Thyroid gland (tissue), 4 donors: ENCODE results near the gene DEK. TPM values are rescaled to one million over a fixed set of nuclear protein-coding genes. Genes with fewer than 3 reads are reported as not detected.

Experiments
- DNase-seq, 2 donors: peaks; one replicate each; pipeline ENCODE4 v3.0.0-alpha.2; 2019
- H3K27ac ChIP-seq, 3 donors: fragments of 200-600 bp; sonication (generic); 1 replicate in 2 of 3; 2 replicates in 1 of 3; pipeline ENCODE4 v1.5.1; 2016 to 2019; ENCODE audit warnings: mild to moderate bottlenecking in 1 of 3, moderate library complexity in 1 of 3
- H3K27me3 ChIP-seq: fragments of 200-600 bp; sonication (generic); one replicate; pipeline ENCODE4 v1.5.1; 2019
- H3K36me3 ChIP-seq, 2 donors: fragments of 200-600 bp; sonication (generic); one replicate each; pipeline ENCODE4 v1.5.1; 2016 to 2019
- H3K4me1 ChIP-seq, 2 donors: fragments of 200-600 bp; sonication (generic); one replicate each; pipeline ENCODE4 v1.5.1; 2017 to 2019
- H3K4me3 ChIP-seq, 3 donors: fragments of 200-600 bp; sonication (generic); replicated peaks in 1 of 3; 1 replicate in 2 of 3; 2 replicates in 1 of 3; pipeline ENCODE4 v1.5.1; 2016; ENCODE audit warnings: mild to moderate bottlenecking in 1 of 3
- H3K9me3 ChIP-seq: fragments of 200-600 bp; sonication (generic); one replicate; pipeline ENCODE4 v1.5.1; 2017
- POLR2A ChIP-seq, 2 donors: fragments of 450-650 bp; IDR thresholded peaks; one replicate each; pipeline ENCODE4 v1.6.1; 2017; ENCODE audit warnings: antibody characterized with exemption in 2 of 2, mild to moderate bottlenecking in 2 of 2, moderate library complexity in 1 of 2
- WGBS, 2 donors: methylation state at CpG; one replicate each; pipeline ENCODE4 v1.1.5; 2017; 5-methylcytosine and 5-hydroxymethylcytosine counted together
- intact Hi-C: fragments of 100-400 bp; cut with DNase I; formaldehyde crosslinking; loops from one replicate; pipeline ENCODE4 v1.15.1; 2023
- total RNA-seq, 4 donors: library from RNA; depleted of rRNA; stranded (reverse); fragments of >200 nt; gene quantifications; one replicate each; pipeline ENCODE4 v1.2.3, GENCODE V29; 2016
- TF ChIP-seq, protein P1 (sequence below), 6 experiments: fragments of 200-600 bp in 3 of 6; fragments of 450-650 bp in 3 of 6; sonication (generic) in 3 of 6; IDR thresholded peaks; one replicate each; pipeline ENCODE4 v1.5.1; 2016 to 2019; ENCODE audit warnings: antibody characterized with exemption in 6 of 6, mild to moderate bottlenecking in 2 of 6, inconsistent platforms in 1 of 6, moderate library complexity in 1 of 6

DEK gene
- total RNA-seq, 4 donors from 2014 or later = 165 to 211 (median 207) TPM

DNA sequence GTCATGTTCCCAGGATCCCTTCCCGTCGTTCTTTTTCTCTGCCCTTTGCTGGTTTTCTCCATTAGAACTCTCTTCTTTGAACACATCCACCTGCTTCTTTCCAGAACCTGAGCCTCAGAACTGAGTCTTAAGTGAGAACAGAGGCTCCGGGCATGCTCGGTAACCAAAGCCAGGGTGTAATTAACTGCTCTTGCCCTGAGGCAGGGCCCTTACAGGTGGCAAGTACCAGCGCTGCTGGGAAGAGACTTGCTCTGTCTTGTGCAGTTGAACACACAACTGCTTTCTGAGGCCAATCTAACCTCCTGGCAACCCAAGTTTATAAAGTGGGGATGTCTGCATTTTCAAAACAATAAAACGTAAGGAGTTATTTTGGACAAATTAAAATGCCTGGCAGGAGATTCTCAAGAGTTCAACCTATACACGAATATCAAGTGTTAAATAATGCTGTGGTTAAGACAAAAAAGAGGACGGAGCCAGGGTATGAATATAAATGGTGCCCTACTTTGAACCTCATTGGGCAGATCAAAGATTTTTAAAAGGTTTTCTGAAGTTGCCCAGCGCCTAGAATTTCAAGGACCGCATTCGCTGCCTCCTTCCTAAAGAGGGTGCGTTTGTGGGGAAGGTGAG lies 12.4 kb upstream of the DEK start:
- 17 to 20% methylated on average over 12 of the region's 12 CpGs for WGBS, 2 donors
- H3K36me3 ChIP-seq = no peaks in the 10 kb centered on the region
- H3K27me3 ChIP-seq = no peaks in the 10 kb centered on the region
- peaks cover 13 to 18% of the 10 kb centered on the region in 2 donors for H3K4me1 ChIP-seq
- no peak for TF ChIP-seq POLR2A (IDR thresholded peaks at IDR 0.05)
- TF ChIP-seq, protein P1, sequence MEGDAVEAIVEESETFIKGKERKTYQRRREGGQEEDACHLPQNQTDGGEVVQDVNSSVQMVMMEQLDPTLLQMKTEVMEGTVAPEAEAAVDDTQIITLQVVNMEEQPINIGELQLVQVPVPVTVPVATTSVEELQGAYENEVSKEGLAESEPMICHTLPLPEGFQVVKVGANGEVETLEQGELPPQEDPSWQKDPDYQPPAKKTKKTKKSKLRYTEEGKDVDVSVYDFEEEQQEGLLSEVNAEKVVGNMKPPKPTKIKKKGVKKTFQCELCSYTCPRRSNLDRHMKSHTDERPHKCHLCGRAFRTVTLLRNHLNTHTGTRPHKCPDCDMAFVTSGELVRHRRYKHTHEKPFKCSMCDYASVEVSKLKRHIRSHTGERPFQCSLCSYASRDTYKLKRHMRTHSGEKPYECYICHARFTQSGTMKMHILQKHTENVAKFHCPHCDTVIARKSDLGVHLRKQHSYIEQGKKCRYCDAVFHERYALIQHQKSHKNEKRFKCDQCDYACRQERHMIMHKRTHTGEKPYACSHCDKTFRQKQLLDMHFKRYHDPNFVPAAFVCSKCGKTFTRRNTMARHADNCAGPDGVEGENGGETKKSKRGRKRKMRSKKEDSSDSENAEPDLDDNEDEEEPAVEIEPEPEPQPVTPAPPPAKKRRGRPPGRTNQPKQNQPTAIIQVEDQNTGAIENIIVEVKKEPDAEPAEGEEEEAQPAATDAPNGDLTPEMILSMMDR (IDR thresholded peaks at IDR 0.05) = no peak
- H3K4me3 ChIP-seq = peak overlapping the region in 2 of 3 donors; percentile 47 to 53
- intact Hi-C loops = no loop called here
- peak; percentile 44 to 47 for DNase-seq
- H3K27ac ChIP-seq = peak overlapping the region; percentile 76 to 91 (median 88)
- no peaks in the 10 kb centered on the region for H3K9me3 ChIP-seq

DNA sequence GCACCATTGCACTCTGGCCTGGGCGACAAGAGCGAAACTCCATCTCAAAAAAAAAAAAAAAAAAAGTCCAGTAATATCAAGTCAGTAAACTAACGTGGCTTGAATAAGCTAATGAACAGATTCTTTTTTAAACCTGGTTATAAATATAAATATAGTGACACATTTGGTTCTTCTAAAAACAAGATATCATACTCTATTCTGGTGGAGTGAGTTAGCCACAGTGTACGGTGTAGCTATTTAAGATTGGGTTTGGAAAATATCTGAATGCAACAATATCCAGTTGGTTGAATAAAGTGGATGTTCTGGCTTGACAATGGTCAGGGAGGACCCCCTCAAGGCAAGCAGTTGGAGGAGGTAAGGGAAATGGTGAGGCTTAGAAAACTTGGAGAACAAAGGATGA lies 5.9 kb upstream of the DEK start:
- no peaks in the 10 kb centered on the region for H3K27me3 ChIP-seq
- no peak overlapping the region for H3K4me3 ChIP-seq
- DNase-seq = no peak
- H3K27ac ChIP-seq = no peak overlapping the region
- intact Hi-C loops = no loop called here
- no peaks in the 10 kb centered on the region for H3K36me3 ChIP-seq
- TF ChIP-seq, protein P1 (IDR thresholded peaks at IDR 0.05) = no peak
- TF ChIP-seq POLR2A (IDR thresholded peaks at IDR 0.05) = no peak
- H3K9me3 ChIP-seq = no peaks in the 10 kb centered on the region
- H3K4me1 ChIP-seq = peaks cover 0 to under 1% of the 10 kb centered on the region in 2 donors
- 94 to 98% methylated on average over 4 of the region's 4 CpGs for whole genome bisulfite sequencing, 2 donors

DNA sequence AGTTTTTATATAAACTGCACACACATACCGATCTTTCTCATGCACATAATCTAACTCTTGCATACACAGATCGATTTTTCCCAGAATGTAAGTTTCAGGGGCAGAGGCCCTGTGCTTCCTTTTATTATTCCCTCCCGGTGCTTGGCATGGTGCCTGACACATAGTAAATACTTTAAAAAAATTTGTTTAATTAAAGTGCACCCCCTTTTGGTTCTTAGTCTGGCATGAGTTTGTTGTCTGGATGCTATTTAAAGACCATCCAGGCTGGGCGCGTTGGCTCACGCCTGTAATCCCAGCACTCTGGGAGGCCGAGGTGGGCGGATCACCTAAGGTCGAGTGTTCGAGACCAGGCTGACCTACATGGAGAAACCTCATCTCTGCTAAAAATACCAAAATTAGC lies 5.4 kb upstream of the DEK start:
- intact Hi-C loops = no loop called here
- no peak for TF ChIP-seq POLR2A (IDR thresholded peaks at IDR 0.05)
- TF ChIP-seq, protein P1 (IDR thresholded peaks at IDR 0.05) = no peak
- no peak for DNase-seq
- peaks cover 0 to 5% of the 10 kb centered on the region in 2 donors for H3K4me1 ChIP-seq
- H3K4me3 ChIP-seq = no peak overlapping the region
- H3K27me3 ChIP-seq = no peaks in the 10 kb centered on the region
- H3K36me3 ChIP-seq = no peaks in the 10 kb centered on the region
- WGBS, 2 donors = 79 to 81% methylated on average over 10 of the region's 10 CpGs
- no peak overlapping the region for H3K27ac ChIP-seq
- no peaks in the 10 kb centered on the region for H3K9me3 ChIP-seq

DNA sequence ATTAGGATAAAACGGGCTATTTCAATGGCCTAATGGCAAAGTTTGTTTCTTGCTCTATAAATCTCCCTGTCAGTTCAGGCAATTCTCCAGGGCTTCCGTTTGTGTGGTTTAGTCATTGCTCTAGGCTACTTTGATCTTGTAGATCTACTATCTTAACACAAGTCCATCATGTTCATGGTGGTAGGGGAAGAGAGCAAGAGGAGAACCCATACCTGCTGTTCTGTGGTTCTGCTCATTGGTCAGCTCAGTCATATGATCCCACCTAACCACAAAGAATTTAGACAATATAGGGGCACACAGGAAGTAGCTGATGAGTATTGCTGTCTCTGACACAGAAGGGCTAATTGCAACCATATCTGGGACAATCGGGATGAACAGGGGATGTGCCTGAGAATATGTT lies 4.9 kb upstream of the DEK start:
- no peaks in the 10 kb centered on the region for H3K36me3 ChIP-seq
- H3K4me1 ChIP-seq = peaks cover 0 to 5% of the 10 kb centered on the region in 2 donors
- intact Hi-C loops = no loop called here
- WGBS, 2 donors = 80 to 85% methylated on average over 3 of the region's 3 CpGs
- no peaks in the 10 kb centered on the region for H3K27me3 ChIP-seq
- H3K27ac ChIP-seq = no peak overlapping the region
- no peaks in the 10 kb centered on the region for H3K9me3 ChIP-seq
- no peak overlapping the region for H3K4me3 ChIP-seq
- DNase-seq = no peak
- TF ChIP-seq POLR2A (IDR thresholded peaks at IDR 0.05) = no peak
- TF ChIP-seq, protein P1 (IDR thresholded peaks at IDR 0.05) = no peak

DNA sequence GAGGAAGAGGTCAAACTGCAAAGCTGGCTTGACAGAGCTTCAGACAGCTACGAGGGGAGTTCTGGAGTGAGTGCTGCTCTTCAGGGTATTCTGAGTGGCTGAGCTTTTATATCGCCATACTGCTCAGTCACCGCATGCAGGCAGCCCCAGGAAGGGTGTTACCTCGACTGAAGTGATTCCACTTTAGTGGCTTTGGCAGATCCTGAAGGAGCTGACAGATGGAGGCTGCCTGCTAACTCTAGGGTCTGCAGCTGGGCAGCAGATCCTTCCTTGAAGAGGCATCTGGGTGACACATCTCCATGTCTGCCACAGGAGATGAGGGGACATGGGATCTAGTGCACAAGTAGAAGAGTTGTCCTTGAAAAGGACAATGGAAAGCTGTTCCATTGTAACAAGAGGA lies 3.7 kb upstream of the DEK start:
- Histone ChIP-seq H3K4me1 (peaks cover 0 to 5% of the 10 kb centered on the region in 2 donors), H3K27me3 (no peaks in the 10 kb centered on the region), H3K9me3 (no peaks in the 10 kb centered on the region), H3K36me3 (no peaks in the 10 kb centered on the region), H3K27ac (no peak overlapping the region), H3K4me3 (no peak overlapping the region)
- TF ChIP-seq POLR2A (IDR thresholded peaks at IDR 0.05) = no peak
- intact Hi-C loops = no loop called here
- DNase-seq = no peak
- WGBS, 2 donors = 69 to 74% methylated on average over 4 of the region's 4 CpGs
